ENCODE measurements around the gene CST9.

CST9 gene

DNA sequence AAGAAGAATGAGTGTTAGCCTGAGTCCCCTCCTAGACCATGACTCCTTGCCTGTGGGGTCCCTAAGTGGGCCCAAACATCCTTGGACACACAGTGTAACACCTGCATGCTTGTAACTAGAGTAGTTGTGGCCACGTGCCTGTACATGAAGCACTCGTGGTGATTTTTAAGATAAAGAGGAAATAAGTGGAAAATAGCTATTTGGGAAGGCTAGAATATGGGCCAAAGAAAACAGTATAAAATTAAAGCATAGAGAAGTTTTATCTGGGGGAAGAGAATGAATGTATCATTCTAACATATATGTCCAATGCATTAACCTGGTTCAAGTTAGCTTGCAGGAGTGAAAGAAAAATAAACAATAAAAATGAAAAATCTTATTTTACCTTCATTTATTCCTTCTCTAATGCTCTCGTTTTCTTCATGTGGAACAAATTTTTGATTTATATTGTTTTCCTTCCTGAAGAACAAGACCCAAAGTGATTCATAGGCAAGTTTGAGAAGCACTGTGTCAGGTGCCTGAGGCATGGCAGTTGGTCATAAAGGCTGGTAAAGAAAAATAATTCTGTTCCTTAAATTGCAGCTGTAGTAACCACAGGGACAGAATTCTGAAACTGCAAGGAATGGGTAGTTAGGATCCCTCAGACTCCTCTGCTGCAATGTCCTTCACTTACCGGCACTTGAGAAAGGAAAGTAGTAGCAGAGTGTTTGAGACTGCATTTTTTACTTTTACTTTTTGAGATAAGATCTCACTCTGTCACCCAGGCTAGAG is 40.6 kb upstream of the CST9 start:
- no peak overlapping the region for H3K27ac ChIP-seq
- H3K27me3 ChIP-seq: no peaks in the 10 kb centered on the region
- TF ChIP-seq, protein P1, sequence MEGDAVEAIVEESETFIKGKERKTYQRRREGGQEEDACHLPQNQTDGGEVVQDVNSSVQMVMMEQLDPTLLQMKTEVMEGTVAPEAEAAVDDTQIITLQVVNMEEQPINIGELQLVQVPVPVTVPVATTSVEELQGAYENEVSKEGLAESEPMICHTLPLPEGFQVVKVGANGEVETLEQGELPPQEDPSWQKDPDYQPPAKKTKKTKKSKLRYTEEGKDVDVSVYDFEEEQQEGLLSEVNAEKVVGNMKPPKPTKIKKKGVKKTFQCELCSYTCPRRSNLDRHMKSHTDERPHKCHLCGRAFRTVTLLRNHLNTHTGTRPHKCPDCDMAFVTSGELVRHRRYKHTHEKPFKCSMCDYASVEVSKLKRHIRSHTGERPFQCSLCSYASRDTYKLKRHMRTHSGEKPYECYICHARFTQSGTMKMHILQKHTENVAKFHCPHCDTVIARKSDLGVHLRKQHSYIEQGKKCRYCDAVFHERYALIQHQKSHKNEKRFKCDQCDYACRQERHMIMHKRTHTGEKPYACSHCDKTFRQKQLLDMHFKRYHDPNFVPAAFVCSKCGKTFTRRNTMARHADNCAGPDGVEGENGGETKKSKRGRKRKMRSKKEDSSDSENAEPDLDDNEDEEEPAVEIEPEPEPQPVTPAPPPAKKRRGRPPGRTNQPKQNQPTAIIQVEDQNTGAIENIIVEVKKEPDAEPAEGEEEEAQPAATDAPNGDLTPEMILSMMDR (IDR thresholded peaks at IDR 0.05): no peak
- no peaks in the 10 kb centered on the region for H3K9me3 ChIP-seq
- DNase-seq: no peak
- peaks cover 0 to 4% (median 0%) of the 10 kb centered on the region in 4 donors for H3K4me1 ChIP-seq
- intact Hi-C loops (cut with DNase I; ENCODE audit: low total_unique reads): no loop called here
- no peaks in the 10 kb centered on the region for H3K36me3 ChIP-seq
- no peak overlapping the region for H3K4me3 ChIP-seq

DNA sequence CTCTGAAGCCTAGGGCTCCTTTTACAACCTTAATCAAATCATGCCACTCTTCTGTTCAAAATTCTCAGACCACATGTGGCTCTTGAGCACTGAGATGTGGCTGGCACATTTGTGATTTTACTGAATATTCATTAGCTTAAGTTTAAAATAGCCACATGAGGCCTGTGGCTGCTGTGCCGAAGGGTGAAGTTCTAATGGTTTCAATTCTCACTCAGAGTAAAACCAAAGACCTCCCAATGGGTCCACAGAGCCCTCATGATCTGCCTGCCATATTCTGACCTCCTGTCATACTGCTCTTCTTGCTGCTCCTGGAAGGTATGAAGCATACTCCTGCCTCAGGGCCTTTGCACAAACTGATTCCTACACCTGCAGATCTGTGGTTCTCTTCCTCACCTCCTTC is 39.9 kb upstream of the CST9 start:
- TF ChIP-seq, protein P1 (IDR thresholded peaks at IDR 0.05): no peak
- Histone ChIP-seq H3K4me1 (peaks cover 0 to 4% (median 0%) of the 10 kb centered on the region in 4 donors), H3K27me3 (no peaks in the 10 kb centered on the region), H3K27ac (no peak overlapping the region), H3K36me3 (no peaks in the 10 kb centered on the region), H3K4me3 (no peak overlapping the region), H3K9me3 (no peaks in the 10 kb centered on the region)
- DNase-seq: no peak
- intact Hi-C loops (cut with DNase I; ENCODE audit: low total_unique reads): no loop called here

DNA sequence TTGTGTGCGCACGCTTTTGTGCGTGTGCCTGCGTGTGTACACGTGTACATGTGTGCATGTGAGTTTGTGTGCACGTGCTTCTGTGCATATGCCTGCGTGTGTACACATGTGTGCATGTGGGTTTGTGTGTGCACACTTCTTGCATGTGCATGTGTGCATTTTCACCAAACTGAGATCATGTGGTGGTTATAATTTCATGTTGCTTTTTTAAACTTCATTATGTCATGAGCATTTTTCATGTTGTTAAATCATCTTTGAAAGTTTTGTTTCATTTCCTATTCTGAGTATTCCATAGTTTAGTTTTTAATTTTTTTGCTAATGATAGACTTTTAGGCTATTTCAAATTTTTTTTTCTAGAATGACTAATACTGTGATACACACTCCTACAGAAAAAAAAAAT is 38.4 kb upstream of the CST9 start:
- no peak overlapping the region for H3K4me3 ChIP-seq
- no peak overlapping the region for H3K27ac ChIP-seq
- H3K27me3 ChIP-seq: no peaks in the 10 kb centered on the region
- intact Hi-C loops (cut with DNase I; ENCODE audit: low total_unique reads): no loop called here
- no peaks in the 10 kb centered on the region for H3K9me3 ChIP-seq
- peaks cover 0 to 4% (median 0%) of the 10 kb centered on the region in 4 donors for H3K4me1 ChIP-seq
- DNase-seq: no peak
- no peaks in the 10 kb centered on the region for H3K36me3 ChIP-seq
- TF ChIP-seq, protein P1 (IDR thresholded peaks at IDR 0.05): no peak

DNA sequence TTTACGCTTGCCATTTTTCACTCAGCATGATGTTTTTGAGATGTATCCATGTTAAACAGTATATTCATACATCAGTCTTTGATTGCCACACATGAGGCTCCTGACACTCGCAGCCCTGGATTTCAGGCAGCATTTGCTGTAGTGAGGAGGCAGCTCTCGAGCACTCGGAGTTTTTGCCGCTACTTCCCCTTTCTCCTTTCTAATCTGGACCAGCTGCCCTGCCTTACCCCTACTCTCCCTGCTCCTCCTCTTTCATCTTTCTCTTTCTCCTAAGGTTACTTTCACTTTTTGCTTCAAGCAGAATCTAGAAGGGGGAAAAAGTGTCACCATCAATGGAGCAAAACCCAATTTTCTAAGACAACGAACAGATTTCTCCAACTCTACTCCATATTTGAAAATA is 37.9 kb upstream of the CST9 start:
- Histone ChIP-seq H3K4me3 (no peak overlapping the region), H3K9me3 (no peaks in the 10 kb centered on the region), H3K27ac (no peak overlapping the region), H3K36me3 (no peaks in the 10 kb centered on the region), H3K4me1 (peaks cover 0 to 4% (median 0%) of the 10 kb centered on the region in 4 donors), H3K27me3 (no peaks in the 10 kb centered on the region)
- DNase-seq: no peak
- intact Hi-C loops (cut with DNase I; ENCODE audit: low total_unique reads): no loop called here
- TF ChIP-seq, protein P1 (IDR thresholded peaks at IDR 0.05): no peak

DNA sequence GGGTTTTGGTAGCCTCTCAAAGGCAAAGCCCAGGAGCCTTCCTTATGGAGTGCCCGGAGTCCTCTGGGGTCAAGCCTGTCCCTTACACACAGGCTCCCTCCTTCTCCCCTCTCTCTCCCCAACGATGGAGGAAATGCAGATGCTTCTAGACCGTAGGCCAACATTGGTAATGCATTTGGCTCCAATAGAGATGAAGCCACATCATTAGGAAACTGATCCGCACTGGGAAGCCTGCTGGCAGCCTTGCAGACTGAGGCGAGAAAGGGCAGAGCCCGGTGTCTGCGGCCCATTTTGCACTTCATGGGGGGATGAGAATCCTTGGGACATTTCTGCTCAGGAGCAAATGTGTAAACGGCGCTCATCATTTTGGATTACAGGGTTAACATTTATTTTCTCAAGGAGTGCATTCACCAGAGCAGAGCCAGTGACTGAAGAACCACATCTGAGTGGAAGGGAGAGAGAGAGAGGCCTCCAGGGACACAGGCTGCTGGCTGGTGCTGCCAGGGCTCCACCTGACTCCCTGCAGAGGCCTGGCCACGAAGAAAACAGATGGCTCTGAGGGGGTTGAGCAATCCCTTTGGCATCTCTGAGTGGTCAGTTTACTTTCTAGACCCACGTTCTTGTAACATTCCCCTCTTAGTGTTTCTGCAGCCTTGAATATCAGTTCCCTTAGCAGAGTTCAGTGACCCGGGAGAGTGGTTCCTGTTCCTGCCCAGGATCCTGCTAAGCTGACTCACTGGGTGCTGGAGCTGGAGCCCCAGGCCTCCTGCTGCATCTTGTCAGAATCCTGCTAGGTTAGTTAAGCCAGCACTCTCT is 36.4 kb upstream of the CST9 start:
- Histone ChIP-seq H3K4me3 (no peak overlapping the region), H3K36me3 (no peaks in the 10 kb centered on the region), H3K9me3 (no peaks in the 10 kb centered on the region), H3K27me3 (no peaks in the 10 kb centered on the region), H3K27ac (peak overlapping the region in 1 of 2 donors; percentile 29), H3K4me1 (peaks cover 0 to 9% (median 0%) of the 10 kb centered on the region in 4 donors)
- TF ChIP-seq, protein P1 (IDR thresholded peaks at IDR 0.05): no peak
- DNase-seq: peak; percentile 56 to 80
- intact Hi-C loops (cut with DNase I; ENCODE audit: low total_unique reads): no loop called here

All from tibial artery (tissue), 4 donors.